Trophoblast cell (in vitro differentiated cells and primary cell): Measurements from ENCODE around the gene PRKN.

ENCODE experiments used
- DNase-seq, 2 donors: peaks; one replicate each; pipeline ENCODE4 v3.0.0-alpha.2; 2016
- H2AFZ ChIP-seq: 2 replicates; pipeline ENCODE4 v1.6.1; 2013; ENCODE audit warnings: low read length, moderate library complexity, mild to moderate bottlenecking; ENCODE audit not compliant: insufficient read depth, poor library complexity
- H2AK5ac ChIP-seq: 2 replicates; pipeline ENCODE4 v1.6.1; 2013; ENCODE audit warnings: mild to moderate bottlenecking, low read length
- H2BK120ac ChIP-seq: 2 replicates; pipeline ENCODE4 v1.6.1; 2013; ENCODE audit warnings: low read length, mild to moderate bottlenecking, moderate library complexity; ENCODE audit not compliant: insufficient read depth, poor library complexity
- H2BK12ac ChIP-seq: 2 replicates; pipeline ENCODE4 v1.6.1; 2013; ENCODE audit warnings: mild to moderate bottlenecking, low read length, moderate library complexity
- H2BK5ac ChIP-seq: 2 replicates; pipeline ENCODE4 v1.6.1; 2013; ENCODE audit warnings: low read length, low read depth, moderate library complexity, mild to moderate bottlenecking; ENCODE audit not compliant: poor library complexity
- H3K14ac ChIP-seq: 2 replicates; pipeline ENCODE4 v1.6.1; 2013; ENCODE audit warnings: mild to moderate bottlenecking, low read length
- H3K18ac ChIP-seq: 2 replicates; pipeline ENCODE4 v1.6.1; 2013; ENCODE audit warnings: mild to moderate bottlenecking, low read length
- H3K23ac ChIP-seq: 2 replicates; pipeline ENCODE4 v1.6.1; 2013; ENCODE audit warnings: low read length
- H3K27ac ChIP-seq: 2 replicates; pipeline ENCODE4 v1.5.1; 2013; ENCODE audit warnings: low read depth, mild to moderate bottlenecking, inconsistent platforms, low read length, moderate library complexity
- H3K27me3 ChIP-seq: 2 replicates; pipeline ENCODE4 v1.6.1; 2013; ENCODE audit warnings: inconsistent platforms, mild to moderate bottlenecking, low read length, moderate library complexity; ENCODE audit not compliant: insufficient read depth
- H3K36me3 ChIP-seq, 2 experiments: 1 replicate in 1 of 2; 2 replicates in 1 of 2; pipeline ENCODE4 v1.6.1; 2013; ENCODE audit warnings: low read length in 2 of 2, mild to moderate bottlenecking in 2 of 2, moderate library complexity in 1 of 2; ENCODE audit not compliant: insufficient read depth in 2 of 2, control insufficient read depth in 1 of 2
- H3K4ac ChIP-seq: 2 replicates; pipeline ENCODE4 v1.6.1; 2013; ENCODE audit warnings: low read depth, mild to moderate bottlenecking, low read length, moderate library complexity
- H3K4me1 ChIP-seq, 2 experiments: 1 replicate in 1 of 2; 2 replicates in 1 of 2; pipeline ENCODE4 v1.6.1; 2013; ENCODE audit warnings: low read length in 2 of 2, mild to moderate bottlenecking in 2 of 2, moderate library complexity in 1 of 2; ENCODE audit not compliant: insufficient read depth in 2 of 2, control insufficient read depth in 1 of 2
- H3K4me2 ChIP-seq: 2 replicates; pipeline ENCODE4 v1.6.1; 2013; ENCODE audit warnings: inconsistent platforms, mild to moderate bottlenecking, low read length, moderate library complexity
- H3K4me3 ChIP-seq: 2 replicates; pipeline ENCODE4 v1.5.1; 2013; ENCODE audit warnings: mild to moderate bottlenecking, low read depth, low read length, inconsistent platforms
- H3K79me1 ChIP-seq: one replicate; pipeline ENCODE4 v1.6.1; 2013; ENCODE audit warnings: low read length
- H3K79me2 ChIP-seq: 2 replicates; pipeline ENCODE4 v1.6.1; 2013; ENCODE audit warnings: low read length, mild to moderate bottlenecking; ENCODE audit not compliant: control insufficient read depth, insufficient read depth, poor library complexity
- H3K9ac ChIP-seq: 2 replicates; pipeline ENCODE4 v1.6.1; 2013; ENCODE audit warnings: mild to moderate bottlenecking, low read length
- H3K9me3 ChIP-seq: 2 replicates; pipeline ENCODE4 v1.6.1; 2013; ENCODE audit warnings: low read depth, mild to moderate bottlenecking, control low read depth, inconsistent platforms, low read length; ENCODE audit not compliant: insufficient read depth
- H4K12ac ChIP-seq: 2 replicates; pipeline ENCODE4 v1.6.1; 2013; ENCODE audit warnings: low read depth, mild to moderate bottlenecking, low read length, moderate library complexity
- H4K8ac ChIP-seq: 2 replicates; pipeline ENCODE4 v1.6.1; 2013; ENCODE audit warnings: low read depth, mild to moderate bottlenecking, low read length, moderate library complexity
- H4K91ac ChIP-seq: one replicate; pipeline ENCODE4 v1.6.1; 2013; ENCODE audit warnings: low read depth, mild to moderate bottlenecking, low read length, moderate library complexity
- WGBS: extraction: QIAGEN DNeasy Blood & Tissue Kit; methylation state at CpG from one replicate; pipeline ENCODE4 v1.1.7; 2013; ENCODE audit warnings: missing lambda C conversion rate; ENCODE audit not compliant: insufficient read length, insufficient coverage; ENCODE audit errors: extremely low coverage; 5-methylcytosine and 5-hydroxymethylcytosine counted together

Gene PRKN

GRCh38 chr6:162705736-162706135 lies 21.8 kb downstream of the PRKN start:
- no peak overlapping the region for H3K23ac ChIP-seq
- H3K9ac ChIP-seq = no peak overlapping the region
- no peak overlapping the region for H2BK120ac ChIP-seq
- H2BK5ac ChIP-seq = no peak overlapping the region
- H2AK5ac ChIP-seq = no peak overlapping the region
- H3K14ac ChIP-seq = no peak overlapping the region
- WGBS = no CpG with 5 or more reads among the region's 4 CpGs
- H3K9me3 ChIP-seq = no peaks in the 10 kb centered on the region
- no peaks in the 10 kb centered on the region for H3K36me3 ChIP-seq
- no peaks in the 10 kb centered on the region for H3K27me3 ChIP-seq
- H3K27ac ChIP-seq = no peak overlapping the region
- no peak overlapping the region for H4K91ac ChIP-seq
- DNase-seq = no peak
- no peak overlapping the region for H3K4ac ChIP-seq
- H2AFZ ChIP-seq = no peak overlapping the region
- no peaks in the 10 kb centered on the region for H3K79me1 ChIP-seq
- H2BK12ac ChIP-seq = no peak overlapping the region
- H4K12ac ChIP-seq = no peak overlapping the region
- no peak overlapping the region for H3K4me3 ChIP-seq
- H3K18ac ChIP-seq = no peak overlapping the region
- no peaks in the 10 kb centered on the region for H3K4me1 ChIP-seq
- H3K4me2 ChIP-seq = no peak overlapping the region
- H3K79me2 ChIP-seq = no peaks in the 10 kb centered on the region
- no peak overlapping the region for H4K8ac ChIP-seq

- Histone ChIP-seq H3K27me3 (no peaks in the 10 kb centered on the region), H2BK5ac (no peak overlapping the region), H3K27ac (no peak overlapping the region), H4K91ac (no peak overlapping the region), H4K8ac (no peak overlapping the region), H3K4me3 (no peak overlapping the region), H2AK5ac (no peak overlapping the region), H2BK120ac (no peak overlapping the region), H2BK12ac (no peak overlapping the region), H3K14ac (no peak overlapping the region), H3K79me1 (no peaks in the 10 kb centered on the region), H3K9me3 (no peaks in the 10 kb centered on the region), H3K9ac (peak overlapping the region; percentile 18), H3K18ac (no peak overlapping the region), H3K79me2 (no peaks in the 10 kb centered on the region), H4K12ac (no peak overlapping the region), H3K4ac (no peak overlapping the region), H3K4me2 (no peak overlapping the region), H3K36me3 (no peaks in the 10 kb centered on the region), H3K4me1 (no peaks in the 10 kb centered on the region), H3K23ac (peak overlapping the region; percentile 86), H2AFZ (no peak overlapping the region)
- DNase-seq = no peak
- WGBS = no CpG with 5 or more reads among the region's 4 CpGs
Measured at GRCh38 chr6:162704001-162704400, 23.6 kb downstream of the PRKN start.

GRCh38 chr6:162702446-162702845 lies 25.1 kb downstream of the PRKN start:
- no peaks in the 10 kb centered on the region for H3K27me3 ChIP-seq
- no peak overlapping the region for H3K4me3 ChIP-seq
- no peak overlapping the region for H3K9ac ChIP-seq
- H3K36me3 ChIP-seq = no peaks in the 10 kb centered on the region
- no peak overlapping the region for H3K4me2 ChIP-seq
- H4K8ac ChIP-seq = no peak overlapping the region
- no CpG with 5 or more reads among the region's 2 CpGs for WGBS
- no peak overlapping the region for H2BK12ac ChIP-seq
- no peak overlapping the region for H3K27ac ChIP-seq
- H2AK5ac ChIP-seq = no peak overlapping the region
- H3K4ac ChIP-seq = no peak overlapping the region
- no peak overlapping the region for H3K18ac ChIP-seq
- DNase-seq = no peak
- H3K14ac ChIP-seq = no peak overlapping the region
- H3K79me2 ChIP-seq = no peaks in the 10 kb centered on the region
- no peak overlapping the region for H2AFZ ChIP-seq
- no peaks in the 10 kb centered on the region for H3K4me1 ChIP-seq
- no peaks in the 10 kb centered on the region for H3K79me1 ChIP-seq
- H3K23ac ChIP-seq = no peak overlapping the region
- H4K91ac ChIP-seq = no peak overlapping the region
- H2BK5ac ChIP-seq = no peak overlapping the region
- no peak overlapping the region for H2BK120ac ChIP-seq
- H3K9me3 ChIP-seq = no peaks in the 10 kb centered on the region
- no peak overlapping the region for H4K12ac ChIP-seq

GRCh38 chr6:162701551-162701950 lies 26.0 kb downstream of the PRKN start:
- H3K4ac ChIP-seq = no peak overlapping the region
- H3K14ac ChIP-seq = no peak overlapping the region
- no peak overlapping the region for H2AFZ ChIP-seq
- no peak overlapping the region for H2AK5ac ChIP-seq
- no peak overlapping the region for H4K91ac ChIP-seq
- no peaks in the 10 kb centered on the region for H3K79me2 ChIP-seq
- no peak overlapping the region for H4K12ac ChIP-seq
- no peak overlapping the region for H3K27ac ChIP-seq
- no peaks in the 10 kb centered on the region for H3K27me3 ChIP-seq
- no peak overlapping the region for H3K4me3 ChIP-seq
- H2BK5ac ChIP-seq = no peak overlapping the region
- H3K23ac ChIP-seq = no peak overlapping the region
- no peak overlapping the region for H4K8ac ChIP-seq
- H3K79me1 ChIP-seq = no peaks in the 10 kb centered on the region
- H2BK12ac ChIP-seq = no peak overlapping the region
- no peak overlapping the region for H3K18ac ChIP-seq
- no peak for DNase-seq
- H2BK120ac ChIP-seq = no peak overlapping the region
- no peaks in the 10 kb centered on the region for H3K36me3 ChIP-seq
- H3K9me3 ChIP-seq = no peaks in the 10 kb centered on the region
- no CpG with 5 or more reads among the region's 1 CpG for WGBS
- H3K4me1 ChIP-seq = no peaks in the 10 kb centered on the region
- H3K9ac ChIP-seq = no peak overlapping the region
- no peak overlapping the region for H3K4me2 ChIP-seq
